GM23248 (cell line): ENCODE measurements around the gene DOCK3. TPM values are rescaled to one million over a fixed set of nuclear protein-coding genes. Genes with fewer than 3 reads are reported as not detected.
"Not testable (repeated sequence)": the region's sequence is repeated elsewhere in the genome, so short reads cannot be mapped to it uniquely, and the experiment has no call there.

Experiments used
- DNase-seq: peaks from one replicate; pipeline ENCODE4 v3.0.0-alpha.2; 2015
- H2AFZ ChIP-seq: fragments of 200-600 bp; sonication (generic); 2 replicates; pipeline ENCODE4 v1.6.1; 2016; ENCODE audit warnings: antibody characterized with exemption
- H3F3A ChIP-seq: fragments of 200-600 bp; sonication (generic); 2 replicates; pipeline ENCODE4 v1.6.1; 2016; ENCODE audit warnings: mild to moderate bottlenecking, antibody characterized with exemption, mixed run types; ENCODE audit not compliant: insufficient read depth
- H3K27ac ChIP-seq: fragments of 200-600 bp; sonication (generic); 2 replicates; pipeline ENCODE4 v1.5.1; 2016; ENCODE audit warnings: mild to moderate bottlenecking
- H3K27me3 ChIP-seq: fragments of 200-600 bp; sonication (generic); replicated peaks from 2 replicates; pipeline ENCODE4 v1.6.1; 2016; ENCODE audit warnings: mild to moderate bottlenecking; ENCODE audit not compliant: insufficient read depth
- H3K36me3 ChIP-seq: fragments of 200-600 bp; sonication (generic); 2 replicates; pipeline ENCODE4 v1.6.1; 2016; ENCODE audit warnings: low read depth, mild to moderate bottlenecking
- H3K4me1 ChIP-seq: fragments of 200-600 bp; sonication (generic); 2 replicates; pipeline ENCODE4 v1.6.1; 2016; ENCODE audit warnings: mild to moderate bottlenecking; ENCODE audit not compliant: insufficient read depth
- H3K4me2 ChIP-seq: fragments of 200-600 bp; sonication (generic); one replicate; pipeline ENCODE4 v1.6.1; 2016; ENCODE audit warnings: mild to moderate bottlenecking; ENCODE audit not compliant: unreplicated experiment
- H3K4me3 ChIP-seq: fragments of 200-600 bp; sonication (generic); 2 replicates; pipeline ENCODE4 v1.5.1; 2016; ENCODE audit warnings: mild to moderate bottlenecking
- H3K79me2 ChIP-seq: fragments of 200-600 bp; sonication (generic); 2 replicates; pipeline ENCODE4 v1.6.1; 2016; ENCODE audit warnings: mild to moderate bottlenecking; ENCODE audit not compliant: insufficient read depth
- H3K9ac ChIP-seq: fragments of 200-600 bp; sonication (generic); 2 replicates; pipeline ENCODE4 v1.6.1; 2016; ENCODE audit warnings: mild to moderate bottlenecking
- H3K9me2 ChIP-seq: fragments of 200-600 bp; sonication (generic); 2 replicates; pipeline ENCODE4 v1.6.1; 2016; ENCODE audit warnings: mixed run types, mild to moderate bottlenecking, moderate library complexity; ENCODE audit not compliant: insufficient read depth
- H3K9me3 ChIP-seq: fragments of 200-600 bp; sonication (generic); one replicate; pipeline ENCODE4 v1.6.1; 2017; ENCODE audit warnings: low read depth
- H4K20me1 ChIP-seq: fragments of 200-600 bp; sonication (generic); 2 replicates; pipeline ENCODE4 v1.6.0; 2016; ENCODE audit not compliant: insufficient read depth
- EZH2 ChIP-seq: fragments of 200-600 bp; sonication (generic); IDR thresholded peaks from 2 replicates; pipeline ENCODE4 v1.6.1; 2018; ENCODE audit warnings: antibody characterized with exemption, mild to moderate bottlenecking; ENCODE audit not compliant: insufficient read depth, poor library complexity, severe bottlenecking
- EZH2phosphoT487 ChIP-seq: fragments of 200-600 bp; sonication (generic); IDR thresholded peaks from 2 replicates; pipeline ENCODE4 v1.6.1; 2018; ENCODE audit warnings: antibody characterized with exemption, moderate library complexity, mild to moderate bottlenecking, low read depth; ENCODE audit not compliant: insufficient read depth
- WGBS, 2 experiments: methylation state at CpG; one replicate each; pipeline ENCODE4 v1.1.6; 2015 to 2017; ENCODE audit warnings: low lambda C conversion rate in 2 of 2, low coverage in 1 of 2; ENCODE audit errors: missing lambda C conversion rate in 2 of 2; 5-methylcytosine and 5-hydroxymethylcytosine counted together
- in situ Hi-C: fragments of 300-500 bp; cut with MboI; formaldehyde crosslinking; loops from 2 replicates; pipeline ENCODE4 v1.15.0; 2020
- polyA plus RNA-seq: library from polyadenylated mRNA; unstranded; fragments of >200 nt; fragmentation: Nextera tagmentation; extraction: Ambion mirVana; gene quantifications from 2 replicates; pipeline ENCODE4 v1.2.1, GENCODE V29; 2016
- total RNA-seq: library from RNA; depleted of rRNA; stranded (reverse); fragments of >200 nt; shearing (Covaris generic); gene quantifications from 2 replicates; pipeline ENCODE4 v1.2.3, GENCODE V29; 2014

Gene DOCK3
- total and polyA plus RNA-seq, 2 experiments from 2014 or later = 0.23 to 0.43 TPM

DNA sequence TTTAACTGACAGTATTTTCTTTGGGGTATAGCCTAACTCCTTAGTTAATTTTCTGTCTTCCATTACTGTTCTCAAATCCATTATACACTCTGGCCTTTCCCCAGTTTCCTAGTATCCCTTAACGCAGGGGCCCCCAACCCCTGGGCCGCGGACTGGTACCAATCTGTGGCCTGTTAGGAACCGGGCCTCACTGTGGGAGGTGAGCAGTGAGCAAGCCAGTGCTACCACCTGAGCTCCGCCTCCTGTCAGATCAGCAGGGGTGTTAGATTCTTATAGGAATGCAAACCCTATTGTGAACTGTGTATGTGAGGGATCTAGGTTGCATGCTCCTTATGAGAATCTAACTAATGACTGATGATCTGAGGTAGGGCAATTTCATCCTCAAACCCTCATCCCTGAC lies 75.1 kb downstream of the DOCK3 start:
- Histone ChIP-seq H3K79me2 (no peaks in the 10 kb centered on the region), H3K4me1 (peaks cover 7% of the 10 kb centered on the region; the same call in 1 of the 2 replicates), H3K9me2 (no peaks in the 10 kb centered on the region), H3K9me3 (no peaks in the 10 kb centered on the region), H3K27ac (no peak overlapping the region), H3F3A (no peaks in the 10 kb centered on the region), H2AFZ (no peak overlapping the region), H3K9ac (no peak overlapping the region), H4K20me1 (no peaks in the 10 kb centered on the region), H3K4me2 (no peak overlapping the region), H3K27me3 (no peaks in the 10 kb centered on the region), H3K4me3 (no peak overlapping the region), H3K36me3 (no peaks in the 10 kb centered on the region)
- no peak for DNase-seq
- 40 to 47% methylated on average over 5 of the region's 5 CpGs for WGBS, 2 experiments
- in situ Hi-C loops = no loop called here
- TF ChIP-seq EZH2phosphoT487 (no peak), EZH2 (no peak)

DNA sequence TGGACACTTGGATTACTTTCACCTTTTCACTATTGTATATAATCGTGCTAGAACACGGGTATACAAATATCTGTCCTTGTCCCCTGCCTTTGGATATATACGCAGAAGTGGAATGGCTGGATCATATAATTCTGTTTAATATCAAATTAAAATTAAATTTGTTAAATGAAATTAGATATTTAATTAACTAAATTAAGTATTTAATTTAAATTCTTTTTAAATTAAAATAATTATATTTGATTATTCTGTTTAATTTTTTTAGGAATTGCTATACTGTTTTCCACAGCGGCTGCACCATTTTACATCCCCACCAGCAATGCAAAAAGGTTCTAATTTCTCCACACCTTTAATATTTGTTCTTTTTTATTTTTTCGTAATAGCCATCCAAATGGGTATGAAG lies 84.3 kb downstream of the DOCK3 start:
- H3K79me2 ChIP-seq = no peaks in the 10 kb centered on the region
- no peak overlapping the region for H3K9ac ChIP-seq
- H3K4me2 ChIP-seq = no peak overlapping the region
- no peaks in the 10 kb centered on the region for H3K4me1 ChIP-seq
- TF ChIP-seq EZH2 (no peak), EZH2phosphoT487 (no peak)
- no peaks in the 10 kb centered on the region for H3K9me2 ChIP-seq
- H4K20me1 ChIP-seq = no peaks in the 10 kb centered on the region
- H3K27me3 ChIP-seq = no peaks in the 10 kb centered on the region
- H2AFZ ChIP-seq = no peak overlapping the region
- in situ Hi-C loops = no loop called here
- DNase-seq = no peak
- no peak overlapping the region for H3K27ac ChIP-seq
- no peak overlapping the region for H3K4me3 ChIP-seq
- 65 to 70% methylated on average over 5 of the region's 5 CpGs for WGBS, 2 experiments
- no peaks in the 10 kb centered on the region for H3K9me3 ChIP-seq
- no peaks in the 10 kb centered on the region for H3F3A ChIP-seq
- no peaks in the 10 kb centered on the region for H3K36me3 ChIP-seq

DNA sequence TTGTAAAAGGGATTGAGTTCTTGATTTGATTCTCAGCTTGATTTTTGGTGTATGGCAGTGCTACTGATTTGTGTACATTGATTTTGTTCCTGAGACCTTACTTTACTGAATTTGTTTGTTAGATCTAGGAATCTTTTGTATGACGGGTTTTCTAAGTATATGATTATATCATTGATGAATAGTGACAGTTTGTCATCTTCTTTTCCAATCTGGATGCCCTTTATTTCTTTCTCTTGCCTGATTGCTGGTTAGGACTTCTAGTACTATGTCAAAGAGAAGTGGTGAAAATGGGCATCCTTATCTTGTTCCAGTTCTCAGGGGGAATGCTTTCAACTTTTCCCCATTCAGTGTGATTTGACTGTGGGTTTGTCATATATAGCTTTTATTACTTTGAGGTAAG lies 103.0 kb downstream of the DOCK3 start:
- H3K27ac ChIP-seq = no peak overlapping the region
- TF ChIP-seq EZH2phosphoT487 = no peak
- TF ChIP-seq EZH2 = no peak
- no peaks in the 10 kb centered on the region for H3K79me2 ChIP-seq
- no peak overlapping the region for H3K9ac ChIP-seq
- no peaks in the 10 kb centered on the region for H3K9me2 ChIP-seq
- no peak overlapping the region for H3K4me3 ChIP-seq
- DNase-seq = no peak
- in situ Hi-C loops = no loop called here
- no peak overlapping the region for H2AFZ ChIP-seq
- no peaks in the 10 kb centered on the region for H3F3A ChIP-seq
- H3K4me2 ChIP-seq = no peak overlapping the region
- no peaks in the 10 kb centered on the region for H3K27me3 ChIP-seq
- H4K20me1 ChIP-seq = no peaks in the 10 kb centered on the region; the same call in 1 of the 2 replicates
- no peaks in the 10 kb centered on the region for H3K9me3 ChIP-seq
- no peaks in the 10 kb centered on the region for H3K4me1 ChIP-seq
- H3K36me3 ChIP-seq = no peaks in the 10 kb centered on the region
- 5 to 8% methylated on average over 1 of the region's 1 CpG for WGBS, 2 experiments

DNA sequence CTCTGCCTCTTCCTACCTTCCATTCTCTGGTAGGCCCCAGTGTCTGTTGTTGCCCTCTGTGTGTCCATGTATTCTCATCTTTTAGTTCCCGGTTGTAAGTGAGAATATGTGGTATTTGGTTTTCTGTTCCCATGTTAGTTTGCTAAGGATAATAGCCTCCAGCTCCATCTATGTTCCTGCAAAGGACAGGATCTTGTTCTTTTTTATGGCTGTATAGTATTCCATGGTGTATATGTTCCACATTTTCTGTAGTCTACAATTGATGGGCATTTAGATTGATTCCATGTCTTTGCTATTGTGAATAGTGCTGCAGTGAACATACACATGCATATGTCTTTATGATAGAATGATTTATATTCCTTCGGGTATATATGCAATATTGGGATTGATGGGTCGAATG lies 107.0 kb downstream of the DOCK3 start:
- H3K27me3 ChIP-seq, H3K79me2 ChIP-seq, H3F3A ChIP-seq, H3K4me1 ChIP-seq, H3K4me3 ChIP-seq, in situ Hi-C loops, H3K4me2 ChIP-seq, H3K9me3 ChIP-seq, H2AFZ ChIP-seq, H3K27ac ChIP-seq, H3K9me2 ChIP-seq, H3K9ac ChIP-seq, H3K36me3 ChIP-seq, H4K20me1 ChIP-seq, DNase-seq: not testable (repeated sequence)
- 47 to 57% methylated on average over 3 of the region's 3 CpGs for WGBS, 2 experiments

DNA sequence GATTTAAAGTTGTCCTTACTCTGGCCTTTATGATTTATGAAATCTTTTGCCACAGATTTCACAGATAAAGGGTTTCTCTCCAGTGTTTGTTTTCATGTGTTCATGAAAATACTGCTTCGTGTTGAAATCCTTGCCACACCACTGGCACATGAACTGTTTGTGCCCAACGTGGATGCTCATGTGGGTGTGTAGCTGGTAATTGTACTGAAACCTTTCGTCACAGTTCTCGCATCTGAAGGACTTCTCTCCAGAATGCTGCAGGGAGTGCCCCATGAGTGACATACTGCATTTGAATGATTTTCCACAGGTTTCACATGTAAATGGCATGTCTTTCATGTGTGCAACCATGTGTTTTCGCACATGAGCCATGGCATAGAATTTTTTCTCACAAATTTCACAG lies 111.9 kb downstream of the DOCK3 start:
- Histone ChIP-seq H3F3A (no peaks in the 10 kb centered on the region), H3K4me2 (no peak overlapping the region), H3K27ac (no peak overlapping the region), H3K9ac (no peak overlapping the region), H3K79me2 (no peaks in the 10 kb centered on the region), H4K20me1 (no peaks in the 10 kb centered on the region; the same call in 1 of the 2 replicates), H3K27me3 (no peaks in the 10 kb centered on the region), H2AFZ (no peak overlapping the region), H3K4me1 (no peaks in the 10 kb centered on the region), H3K9me2 (no peaks in the 10 kb centered on the region), H3K36me3 (no peaks in the 10 kb centered on the region), H3K4me3 (no peak overlapping the region), H3K9me3 (no peaks in the 10 kb centered on the region)
- 54 to 57% methylated on average over 5 of the region's 5 CpGs for WGBS, 2 experiments
- in situ Hi-C loops = no loop called here
- no peak for DNase-seq
- TF ChIP-seq EZH2phosphoT487 (no peak), EZH2 (no peak)

DNA sequence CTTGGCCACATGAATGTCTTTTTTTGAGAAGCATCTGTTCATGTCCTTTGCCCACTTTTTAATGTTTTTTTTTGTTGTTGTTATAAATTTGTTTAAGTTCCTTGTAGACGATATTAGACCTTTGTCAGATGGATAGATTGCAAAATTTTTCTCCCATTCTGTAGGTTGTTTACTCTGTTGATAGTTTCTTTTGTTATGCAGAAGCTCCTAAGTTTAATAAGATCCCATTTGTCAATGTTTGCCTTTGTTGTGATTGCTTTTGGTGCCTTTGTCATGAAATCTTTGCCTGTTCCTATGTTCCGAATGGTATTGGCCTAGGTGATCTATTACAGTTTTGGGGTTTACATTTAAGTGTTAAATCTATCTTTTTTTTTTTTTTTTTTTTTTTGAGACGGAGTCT lies 116.2 kb downstream of the DOCK3 start:
- H3K9me3 ChIP-seq, H3K79me2 ChIP-seq, H3K36me3 ChIP-seq, H3K4me1 ChIP-seq, H3K9me2 ChIP-seq, in situ Hi-C loops, H4K20me1 ChIP-seq, H3F3A ChIP-seq, H3K9ac ChIP-seq, H3K27ac ChIP-seq, H3K4me3 ChIP-seq, H3K4me2 ChIP-seq, DNase-seq, H2AFZ ChIP-seq, H3K27me3 ChIP-seq: not testable (repeated sequence)
- WGBS, 2 experiments = 39 to 43% methylated on average over 2 to 3 of the region's 3 CpGs
